Psoas muscle (tissue), 8 donors: Measurements from ENCODE around the gene KLF17. TPM values are rescaled to one million over a fixed set of nuclear protein-coding genes. Genes with fewer than 3 reads are reported as not detected.

ENCODE experiments used
- ATAC-seq, 4 donors: fragments of 200-7000 bp; cut with Tn5 transposase; one replicate each; pipeline ENCODE4 v1.9.1; 2020; ENCODE audit warnings: moderate library complexity in 3 of 4, mild to moderate bottlenecking in 2 of 4
- DNase-seq, 2 donors: peaks; one replicate each; pipeline ENCODE4 v3.0.0-alpha.2; 2020
- H3K27ac ChIP-seq: fragments of 200-600 bp; one replicate; pipeline ENCODE4 v1.8.0; 2022
- H3K27me3 ChIP-seq, 3 donors: fragments of 200-600 bp in 1 of 3; one replicate each; pipeline versions ENCODE4 v1.6.1 to v1.8.0; 2013 to 2022; ENCODE audit warnings: low read length in 2 of 3, mild to moderate bottlenecking in 2 of 3, moderate library complexity in 1 of 3; ENCODE audit not compliant: insufficient read depth in 3 of 3
- H3K36me3 ChIP-seq, 2 donors: fragments of 200-600 bp in 1 of 2; one replicate each; pipeline versions ENCODE4 v1.6.1 to v1.8.0; 2013 to 2022; ENCODE audit warnings: low read depth in 1 of 2, mild to moderate bottlenecking in 1 of 2, moderate library complexity in 1 of 2; ENCODE audit not compliant: insufficient read depth in 1 of 2
- H3K4me1 ChIP-seq: fragments of 200-600 bp; one replicate; pipeline ENCODE4 v1.8.0; 2022
- H3K4me3 ChIP-seq: fragments of 200-600 bp; one replicate; pipeline ENCODE4 v1.8.0; 2022; ENCODE audit warnings: mild to moderate bottlenecking
- H3K9me3 ChIP-seq: fragments of 200-600 bp; one replicate; pipeline ENCODE4 v1.8.0; 2022
- WGBS, 3 donors: extraction: QIAGEN DNeasy Blood & Tissue Kit; methylation state at CpG; one replicate each; pipeline versions ENCODE4 v1.1.6 to v1.1.7; 2013; 5-methylcytosine and 5-hydroxymethylcytosine counted together
- intact Hi-C, 2 donors: fragments of 100-400 bp; cut with DNase I; formaldehyde crosslinking; loops; one replicate each; pipeline versions ENCODE4 v1.11.0 to v1.14.2; 2022
- polyA plus RNA-seq, 3 donors: library from polyadenylated mRNA; stranded (reverse); fragments of 200-250 nt; gene quantifications; one replicate each; pipeline ENCODE4 v1.2.3, GENCODE V29; 2013
- total RNA-seq, 4 donors: library from RNA; stranded (reverse); fragmentation: NEBNext Ultra II Directional in 2 of 4; extraction: Animal tissue kit (Norgen Biotek cat#: 25700) in 2 of 4; gene quantifications; one replicate each; pipeline versions ENCODE4 v1.2.1 to v1.2.4, GENCODE V29; 2021 to 2023
- TF ChIP-seq, protein P1 (sequence below): fragments of 200-600 bp; IDR thresholded peaks from one replicate; pipeline ENCODE4 v1.8.0; 2022; ENCODE audit warnings: antibody characterized with exemption
- donor health status: healthy with polysubstance abuse.
- donor health status: DM: no; HTN: no; CAD: no; lungs with moderate emphysema.
- donor health status: Bipolar disorder and iron deficiency.
- donor health status: healthy.
- donor health status: DM: yes; HTN: yes; CAD: no.
- donor health status: DM: no; HTN: no; CAD: no.
- donor health status: DM: no; HTN: no; CAD: no.
- donor health status: DM: yes; HTN: yes; CAD: no.

The KLF17 gene
- total and polyA plus RNA-seq, 7 donors, result not detected

DNA sequence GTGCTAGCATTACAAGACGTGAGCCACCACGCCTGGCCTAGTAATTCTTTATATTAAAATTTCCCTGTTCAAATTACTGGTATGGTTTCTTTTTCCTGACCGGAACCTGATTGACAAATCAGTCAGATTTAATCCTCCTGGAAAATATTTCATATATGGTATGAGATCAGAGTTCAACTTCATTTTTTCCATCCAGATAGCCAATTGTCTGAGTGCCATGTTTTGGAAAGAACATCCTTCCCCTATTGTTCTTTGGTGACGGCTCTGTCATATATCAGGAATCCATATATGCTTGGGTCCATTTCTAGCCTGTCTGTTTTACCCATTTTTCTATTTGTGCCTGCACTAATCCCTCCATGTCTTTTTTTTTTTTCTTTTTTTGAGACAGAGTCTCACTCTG is 39.1 kb upstream of the KLF17 start:
- ATAC-seq (no peak), DNase-seq (no peak)
- Histone ChIP-seq H3K36me3 (no peaks in the 10 kb centered on the region), H3K27ac (no peak overlapping the region), H3K4me1 (no peaks in the 10 kb centered on the region), H3K4me3 (no peak overlapping the region), H3K9me3 (no peaks in the 10 kb centered on the region), H3K27me3 (peaks cover 0 to 19% (median 2%) of the 10 kb centered on the region in 3 donors)
- TF ChIP-seq, protein P1, sequence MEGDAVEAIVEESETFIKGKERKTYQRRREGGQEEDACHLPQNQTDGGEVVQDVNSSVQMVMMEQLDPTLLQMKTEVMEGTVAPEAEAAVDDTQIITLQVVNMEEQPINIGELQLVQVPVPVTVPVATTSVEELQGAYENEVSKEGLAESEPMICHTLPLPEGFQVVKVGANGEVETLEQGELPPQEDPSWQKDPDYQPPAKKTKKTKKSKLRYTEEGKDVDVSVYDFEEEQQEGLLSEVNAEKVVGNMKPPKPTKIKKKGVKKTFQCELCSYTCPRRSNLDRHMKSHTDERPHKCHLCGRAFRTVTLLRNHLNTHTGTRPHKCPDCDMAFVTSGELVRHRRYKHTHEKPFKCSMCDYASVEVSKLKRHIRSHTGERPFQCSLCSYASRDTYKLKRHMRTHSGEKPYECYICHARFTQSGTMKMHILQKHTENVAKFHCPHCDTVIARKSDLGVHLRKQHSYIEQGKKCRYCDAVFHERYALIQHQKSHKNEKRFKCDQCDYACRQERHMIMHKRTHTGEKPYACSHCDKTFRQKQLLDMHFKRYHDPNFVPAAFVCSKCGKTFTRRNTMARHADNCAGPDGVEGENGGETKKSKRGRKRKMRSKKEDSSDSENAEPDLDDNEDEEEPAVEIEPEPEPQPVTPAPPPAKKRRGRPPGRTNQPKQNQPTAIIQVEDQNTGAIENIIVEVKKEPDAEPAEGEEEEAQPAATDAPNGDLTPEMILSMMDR, result no peak
- WGBS, 3 donors, result 61 to 68% (median 65%) methylated on average over 4 of the region's 4 CpGs
- intact Hi-C loops, result no loop called here

DNA sequence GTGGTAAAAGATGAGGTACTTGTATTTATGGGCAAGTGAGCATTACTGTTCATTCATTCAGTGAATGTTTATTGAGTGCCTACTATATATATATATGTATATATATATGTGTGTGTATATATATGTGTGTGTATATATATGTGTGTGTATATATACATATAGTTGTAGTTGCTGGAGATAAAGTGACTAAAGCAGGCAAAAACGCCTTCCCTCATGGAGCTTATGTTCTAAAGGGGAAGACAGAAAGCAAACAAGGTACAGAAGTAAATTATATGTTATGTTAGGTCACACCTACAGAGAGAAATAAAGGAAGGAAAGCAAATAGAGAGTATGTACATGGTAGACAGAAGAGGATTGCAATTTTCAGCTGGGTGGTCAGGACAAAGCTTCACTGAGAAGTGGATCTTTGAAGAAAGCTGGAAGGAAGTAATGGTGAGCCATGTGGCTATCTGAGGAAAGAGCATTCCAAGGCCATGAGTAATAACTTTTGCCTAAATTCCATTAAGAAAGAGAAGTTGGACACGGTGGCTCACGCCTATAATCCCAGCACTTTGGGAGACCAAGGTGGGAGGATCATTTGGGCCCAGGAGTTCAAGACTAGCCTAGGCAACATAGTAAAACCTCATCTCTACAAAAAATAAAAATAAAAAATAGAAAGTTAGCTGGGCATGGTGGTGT is 33.5 kb upstream of the KLF17 start:
- Histone ChIP-seq H3K9me3 (no peaks in the 10 kb centered on the region), H3K27me3 (peaks cover 0 to 16% (median 2%) of the 10 kb centered on the region in 3 donors), H3K27ac (no peak overlapping the region), H3K36me3 (no peaks in the 10 kb centered on the region), H3K4me1 (no peaks in the 10 kb centered on the region), H3K4me3 (no peak overlapping the region)
- 64 to 72% (median 65%) methylated on average over 3 of the region's 3 CpGs for WGBS, 3 donors
- TF ChIP-seq, protein P1, result no peak
- DNase-seq, result no peak
- no peak for ATAC-seq
- intact Hi-C loops, result no loop called here

DNA sequence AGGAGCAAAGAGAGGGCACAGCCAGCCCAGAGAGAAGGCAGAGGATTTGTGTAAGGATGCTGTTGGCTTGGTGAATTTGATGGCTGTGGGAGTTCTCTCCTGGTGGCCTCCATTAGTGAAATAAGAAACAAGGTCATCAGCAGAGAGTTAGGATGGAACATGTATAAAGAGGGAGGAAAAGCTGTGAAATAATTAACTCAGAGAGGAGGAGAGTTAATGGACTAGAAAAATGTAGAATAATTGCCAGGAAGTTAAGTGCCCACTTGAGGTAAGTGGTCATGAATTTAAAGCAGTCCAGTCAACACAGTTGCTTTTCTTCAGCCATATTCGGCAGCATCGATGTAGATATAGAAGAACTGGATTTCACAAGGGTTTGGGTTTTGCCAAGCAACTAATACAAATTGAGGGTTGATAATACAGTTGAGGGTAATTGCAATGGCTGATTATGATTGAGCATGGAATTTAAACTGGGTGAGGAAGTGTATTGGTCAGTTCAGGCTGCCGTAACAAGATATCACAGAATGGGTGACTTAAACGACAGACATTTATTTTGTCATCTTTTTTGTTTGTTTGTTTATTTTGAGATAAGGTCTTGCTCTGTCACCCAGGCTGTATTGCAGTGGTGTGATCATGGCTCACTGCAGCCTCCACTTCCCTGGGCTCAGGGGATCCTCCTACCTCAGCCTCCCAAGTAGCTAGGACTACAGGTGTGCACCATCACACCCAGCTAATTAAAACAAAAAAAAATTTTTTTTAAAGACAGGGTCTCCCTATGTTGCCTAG is 31.7 kb upstream of the KLF17 start:
- 88 to 92% (median 89%) methylated on average over 4 of the region's 4 CpGs for WGBS, 3 donors
- DNase-seq (no peak), ATAC-seq (no peak)
- Histone ChIP-seq H3K4me1 (no peaks in the 10 kb centered on the region), H3K27me3 (peaks cover 0 to 7% (median 2%) of the 10 kb centered on the region in 3 donors), H3K9me3 (no peaks in the 10 kb centered on the region), H3K4me3 (no peak overlapping the region), H3K27ac (no peak overlapping the region), H3K36me3 (no peaks in the 10 kb centered on the region)
- TF ChIP-seq, protein P1, result no peak
- intact Hi-C loops, result no loop called here

DNA sequence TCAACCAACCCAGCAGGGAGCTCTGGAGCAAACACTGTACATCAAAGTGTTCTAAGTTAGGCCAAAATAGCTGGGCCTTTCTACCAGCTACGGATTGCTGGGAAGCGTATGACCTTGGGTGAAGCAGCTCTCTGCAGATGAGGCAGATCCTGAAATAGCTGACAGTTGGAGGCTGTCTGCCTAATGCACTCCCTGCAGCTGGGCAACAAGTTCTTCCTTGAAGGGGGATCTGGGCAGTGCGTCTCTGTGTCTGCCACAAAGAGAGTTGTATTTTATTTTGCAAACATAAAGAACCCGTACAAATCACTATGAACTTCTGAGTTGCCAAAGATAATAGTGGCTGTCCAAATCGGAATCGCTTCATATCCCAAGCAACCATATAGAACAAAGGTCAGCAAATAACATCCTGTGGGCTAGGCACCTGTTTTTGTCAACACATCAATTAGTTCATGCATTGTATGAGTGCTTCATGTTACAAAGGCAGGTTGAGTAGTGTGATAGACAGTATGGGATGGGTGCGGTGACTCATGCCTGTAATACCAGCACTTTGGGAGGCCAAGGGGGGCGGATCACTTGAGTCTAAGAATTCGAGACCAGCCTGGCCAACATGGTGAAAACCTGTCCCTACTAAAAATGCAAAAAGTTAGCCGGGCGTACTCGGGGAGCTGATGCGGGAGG is 29.1 kb upstream of the KLF17 start:
- Histone ChIP-seq H3K9me3 (peaks cover 3% of the 10 kb centered on the region), H3K4me1 (no peaks in the 10 kb centered on the region), H3K27ac (no peak overlapping the region), H3K27me3 (peaks cover 0 to 4% (median 0%) of the 10 kb centered on the region in 3 donors), H3K4me3 (no peak overlapping the region), H3K36me3 (no peaks in the 10 kb centered on the region)
- ATAC-seq (no peak), DNase-seq (no peak)
- intact Hi-C loops, result no loop called here
- TF ChIP-seq, protein P1, result no peak
- WGBS, 3 donors, result 66 to 69% (median 68%) methylated on average over 13 of the region's 13 CpGs
